ENCODE data around the gene JADE2.
"Not testable (repeated sequence)": the region's sequence is repeated elsewhere in the genome, so short reads cannot be mapped to it uniquely, and the experiment has no call there.

Gene JADE2

GRCh38 chr5:134509308-134510040, 16.0 kb upstream of the JADE2 start:
- DNase-seq (ENCODE audit: extremely low read depth, low read depth) = no peak
- TF ChIP-seq CTCF (IDR thresholded peaks at IDR 0.05; ENCODE audit: low read depth, low read length) = no peak

DNA sequence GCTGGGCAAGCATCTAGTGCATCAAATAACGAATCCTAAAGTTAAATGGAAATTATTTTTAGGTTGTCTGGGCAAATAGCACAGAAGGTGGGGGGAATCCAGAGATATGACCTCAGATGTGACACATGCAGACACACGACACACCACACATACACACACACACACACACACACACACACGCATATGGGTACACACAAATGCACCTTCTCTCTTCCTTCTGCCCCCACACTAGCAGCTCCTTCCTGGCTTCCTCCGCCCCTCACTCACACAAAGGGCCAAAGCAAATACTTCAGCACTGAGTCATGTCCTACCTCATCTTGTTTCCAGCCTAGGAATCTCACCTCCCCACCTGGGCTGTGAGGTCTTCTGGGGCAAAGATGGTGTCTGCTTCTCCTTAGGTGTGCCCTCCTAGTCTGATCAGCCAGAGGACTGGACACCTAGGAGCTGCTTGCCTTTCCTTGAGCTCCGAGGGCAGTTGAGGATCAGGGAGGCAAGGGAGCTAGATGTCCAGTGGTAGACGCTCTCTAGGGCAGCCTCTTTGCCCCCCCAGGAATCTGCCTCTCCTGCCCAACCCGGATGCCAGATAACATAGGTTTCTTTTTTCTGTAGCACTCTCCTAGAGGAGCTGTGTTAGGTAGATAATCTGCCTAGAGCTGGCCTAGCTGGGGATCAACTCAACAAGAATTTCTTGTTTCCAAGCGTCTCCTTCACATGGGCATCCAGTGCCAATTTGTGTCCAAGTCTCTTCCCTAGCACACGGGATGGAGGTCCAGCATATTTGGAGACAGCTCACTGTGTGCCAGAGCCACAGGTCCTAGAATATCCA, 14.3 kb upstream of the JADE2 start:
- no peak for DNase-seq (ENCODE audit: extremely low read depth, low read depth)
- TF ChIP-seq CTCF (IDR thresholded peaks at IDR 0.05; ENCODE audit: low read depth, low read length) = no peak

GRCh38 chr5:134511796-134512660, 13.4 kb upstream of the JADE2 start:
- no peak for DNase-seq (ENCODE audit: extremely low read depth, low read depth)
- TF ChIP-seq CTCF (IDR thresholded peaks at IDR 0.05; ENCODE audit: low read depth, low read length) = peak; percentile 19

DNA sequence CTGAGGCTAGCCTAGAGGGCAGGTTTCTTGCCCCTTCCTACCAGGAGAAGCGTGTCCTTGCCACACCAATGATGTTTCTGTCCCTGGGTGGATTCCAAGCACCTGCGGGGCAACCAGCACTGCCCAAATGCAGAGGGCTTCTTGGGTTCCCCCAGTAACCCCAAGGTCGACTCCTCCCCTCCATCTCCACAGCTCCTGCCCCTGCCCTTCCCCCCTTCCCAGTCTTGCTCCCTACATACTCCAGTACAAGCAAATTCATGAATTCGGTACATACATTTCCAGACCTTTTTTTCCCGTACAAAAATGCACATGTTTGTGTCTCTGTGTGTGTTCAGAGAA, 12.8 kb upstream of the JADE2 start:
- no peak for TF ChIP-seq CTCF (IDR thresholded peaks at IDR 0.05; ENCODE audit: low read depth, low read length)
- no peak for DNase-seq (ENCODE audit: extremely low read depth, low read depth)

DNA sequence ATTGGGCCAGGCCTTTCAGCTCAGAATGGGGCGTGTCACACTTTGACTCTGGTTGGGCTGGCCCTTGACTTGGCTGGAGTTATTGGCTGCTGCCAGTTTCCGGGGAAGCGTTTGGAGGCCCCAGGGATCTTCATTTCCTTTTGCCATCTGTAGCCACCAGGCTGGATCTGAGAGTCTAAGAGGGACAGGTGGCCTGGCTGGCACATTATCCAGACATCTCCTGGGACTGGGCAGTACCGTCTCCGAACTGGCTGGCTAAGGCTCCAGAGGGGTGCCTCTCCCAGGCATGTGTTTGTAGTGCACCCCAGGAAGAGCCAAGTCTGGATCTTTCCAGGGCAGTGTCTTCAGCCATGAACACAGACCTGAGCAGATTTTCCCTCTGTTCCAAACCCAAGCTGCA, 9.7 kb upstream of the JADE2 start:
- DNase-seq (ENCODE audit: extremely low read depth, low read depth) = no peak
- no peak for TF ChIP-seq CTCF (IDR thresholded peaks at IDR 0.05; ENCODE audit: low read depth, low read length)

- DNase-seq (ENCODE audit: extremely low read depth, low read depth) = not testable (repeated sequence)
Observed at GRCh38 chr5:134516984-134517383, 8.5 kb upstream of the JADE2 start.

- no peak for TF ChIP-seq CTCF (IDR thresholded peaks at IDR 0.05; ENCODE audit: low read depth, low read length)
- no peak for DNase-seq (ENCODE audit: extremely low read depth, low read depth)
Observed at GRCh38 chr5:134517553-134517952, 7.9 kb upstream of the JADE2 start.
